Measurements from ENCODE around the gene PRPF39. TPM values are rescaled to one million over a fixed set of nuclear protein-coding genes. Genes with fewer than 3 reads are reported as not detected.
"Not testable (repeated sequence)": the region's sequence is repeated elsewhere in the genome, so short reads cannot be mapped to it uniquely, and the experiment has no call there.

PRPF39 gene
- total and polyA plus RNA-seq, 2 of the 4 experiments (the other 2 are of a cell fraction), result 18.1 to 29.6 TPM

- in situ Hi-C loops (cut with MboI; ENCODE audit: low sequenced_read_pairs); DNase-seq; H2AFZ ChIP-seq (replicated peaks; ENCODE audit: low read length, poor library complexity); H2BK20ac ChIP-seq (ENCODE audit: low read depth, low read length); H3K14ac ChIP-seq (replicated peaks; ENCODE audit: low read depth, low read length); ATAC-seq (ENCODE audit: low read depth); dilution Hi-C loops (cut with HindIII; ENCODE audit: low sequenced_read_pairs, unreplicated experiment); H4K8ac ChIP-seq (ENCODE audit: low read depth in 2 of 2, low read length in 2 of 2); H3K9ac ChIP-seq (ENCODE audit: low read depth, low read length); H2AK9ac ChIP-seq (replicated peaks; ENCODE audit: low read depth, low read length, poor library complexity); intact Hi-C loops (cut with micrococcal nuclease); POLR2A ChIA-PET (ENCODE audit: unreplicated experiment); H3K4me1 ChIP-seq (ENCODE audit: control insufficient read depth, insufficient read depth, low read length); H3K36me3 ChIP-seq (ENCODE audit: control insufficient read depth, insufficient read depth, low read length); CTCF ChIA-PET; H3K4ac ChIP-seq (ENCODE audit: low read depth, low read length); H3K27me3 ChIP-seq (ENCODE audit: control insufficient read depth, insufficient read depth, low read length); H3K79me1 ChIP-seq (ENCODE audit: low read depth in 1 of 2, low read length in 2 of 2); H3K27ac ChIP-seq (ENCODE audit: insufficient read depth, low read length); H3K56ac ChIP-seq (ENCODE audit: extremely low read depth, insufficient read depth, low read length); H4K91ac ChIP-seq (ENCODE audit: insufficient read depth, low read depth, low read length); H3K4me3 ChIP-seq (ENCODE audit: insufficient read depth, low read depth, low read length); H3K9me1 ChIP-seq (ENCODE audit: insufficient read depth, low read length); H2BK15ac ChIP-seq (ENCODE audit: low read depth, low read length); H2BK120ac ChIP-seq (ENCODE audit: low read depth, low read length); H2AK5ac ChIP-seq (ENCODE audit: low read depth, low read length); H3K9me3 ChIP-seq (ENCODE audit: control insufficient read depth, insufficient read depth, low read length); H3K4me2 ChIP-seq (ENCODE audit: low read depth, low read length); BruUV-seq (replicated peaks); H2BK5ac ChIP-seq (ENCODE audit: low read depth, low read length, poor library complexity, severe bottlenecking); H3K23ac ChIP-seq (ENCODE audit: low read depth, low read length); H4K5ac ChIP-seq (ENCODE audit: low read depth, low read length); H3K18ac ChIP-seq (ENCODE audit: low read depth, low read length): not testable (repeated sequence)
- H4K20me1 ChIP-seq (ENCODE audit: insufficient read depth, low read length), result peaks cover 14% of the 10 kb centered on the region
- no CpG with 5 or more reads among the region's 40 CpGs for WGBS, 2 experiments (ENCODE audit: extremely low coverage in 2 of 2, insufficient read length in 1 of 2)
These were observed 3.4 kb upstream of the PRPF39 start for GRCh38 chr14:45080416-45080968.

- H2BK15ac ChIP-seq (ENCODE audit: low read depth, low read length); H3K56ac ChIP-seq (ENCODE audit: extremely low read depth, insufficient read depth, low read length); H2BK20ac ChIP-seq (ENCODE audit: low read depth, low read length); DNase-seq; H3K9me1 ChIP-seq (ENCODE audit: insufficient read depth, low read length); H2BK120ac ChIP-seq (ENCODE audit: low read depth, low read length); intact Hi-C loops (cut with micrococcal nuclease); H3K18ac ChIP-seq (ENCODE audit: low read depth, low read length); H3K9me3 ChIP-seq (ENCODE audit: control insufficient read depth, insufficient read depth, low read length); H2AK5ac ChIP-seq (ENCODE audit: low read depth, low read length); H3K4me3 ChIP-seq (ENCODE audit: insufficient read depth, low read depth, low read length); H3K36me3 ChIP-seq (ENCODE audit: control insufficient read depth, insufficient read depth, low read length); in situ Hi-C loops (cut with MboI; ENCODE audit: low sequenced_read_pairs); H4K91ac ChIP-seq (ENCODE audit: insufficient read depth, low read depth, low read length); H3K4me1 ChIP-seq (ENCODE audit: control insufficient read depth, insufficient read depth, low read length); CTCF ChIA-PET; H3K79me1 ChIP-seq (ENCODE audit: low read depth in 1 of 2, low read length in 2 of 2); H3K14ac ChIP-seq (replicated peaks; ENCODE audit: low read depth, low read length); ATAC-seq (ENCODE audit: low read depth); H3K23ac ChIP-seq (ENCODE audit: low read depth, low read length); H3K27ac ChIP-seq (ENCODE audit: insufficient read depth, low read length); H3K4ac ChIP-seq (ENCODE audit: low read depth, low read length); BruUV-seq (replicated peaks); H2AK9ac ChIP-seq (replicated peaks; ENCODE audit: low read depth, low read length, poor library complexity); H2BK5ac ChIP-seq (ENCODE audit: low read depth, low read length, poor library complexity, severe bottlenecking); POLR2A ChIA-PET (ENCODE audit: unreplicated experiment); H2AFZ ChIP-seq (replicated peaks; ENCODE audit: low read length, poor library complexity); H4K8ac ChIP-seq (ENCODE audit: low read depth in 2 of 2, low read length in 2 of 2); H3K9ac ChIP-seq (ENCODE audit: low read depth, low read length); H4K5ac ChIP-seq (ENCODE audit: low read depth, low read length); H3K27me3 ChIP-seq (ENCODE audit: control insufficient read depth, insufficient read depth, low read length); H3K4me2 ChIP-seq (ENCODE audit: low read depth, low read length); dilution Hi-C loops (cut with HindIII; ENCODE audit: low sequenced_read_pairs, unreplicated experiment): not testable (repeated sequence)
- peaks cover 20% of the 10 kb centered on the region for H4K20me1 ChIP-seq (ENCODE audit: insufficient read depth, low read length)
- WGBS, 2 experiments (ENCODE audit: extremely low coverage in 2 of 2, insufficient read length in 1 of 2), result no CpG with 5 or more reads among the region's 3 CpGs
These were observed 2.8 kb upstream of the PRPF39 start for GRCh38 chr14:45081096-45081495.
